ENCODE results near the gene SYNDIG1. TPM values are rescaled to one million over a fixed set of nuclear protein-coding genes. Genes with fewer than 3 reads are reported as not detected.

The SYNDIG1 gene
- polyA plus RNA-seq, 1 experiment = 1.7 TPM

GRCh38 chr20:24663496-24663895 is 194.1 kb downstream of the SYNDIG1 start:
- DNase-seq (ENCODE audit: low read depth) = no peak

GRCh38 chr20:24664266-24664986 is 195.0 kb downstream of the SYNDIG1 start:
- ChIA-PET CTCF (interaction anchor here (1.2 kb wide), 1 partner anchor 188 kb away, joined by 3 read pairs; no protein-coding TSS in a partner anchor), POLR2A (no interaction called here)
- TF ChIP-seq CTCF (IDR thresholded peaks at IDR 0.05; ENCODE audit: insufficient read depth, low read depth, low read length) = no peak
- H3K36me3 ChIP-seq (ENCODE audit: control insufficient read depth, insufficient read depth, low read length) = no peaks in the 10 kb centered on the region
- H3K4me3 ChIP-seq (ENCODE audit: low read depth, low read length) = no peak overlapping the region
- H3K27me3 ChIP-seq (ENCODE audit: control insufficient read depth, insufficient read depth, low read length) = no peaks in the 10 kb centered on the region; the same call in 1 of the 2 replicates
- DNase-seq (ENCODE audit: low read depth) = no peak

More at GRCh38 chr20:24663496-24663895, 194.1 kb downstream of the SYNDIG1 start:
- ChIA-PET CTCF (interaction anchor here (1.2 to 1.4 kb wide), 2 partner anchors 8 to 188 kb away, joined by 3 to 4 read pairs; no protein-coding TSS in a partner anchor), POLR2A (interaction anchor here (1.0 kb wide), 1 partner anchor 12 kb away, joined by 3 read pairs; no protein-coding TSS in a partner anchor)
- Histone ChIP-seq H3K27me3 (ENCODE audit: control insufficient read depth, insufficient read depth, low read length) (no peaks in the 10 kb centered on the region; the same call in 1 of the 2 replicates), H3K4me3 (ENCODE audit: low read depth, low read length) (no peak overlapping the region), H3K36me3 (ENCODE audit: control insufficient read depth, insufficient read depth, low read length) (no peaks in the 10 kb centered on the region)
- TF ChIP-seq CTCF (IDR thresholded peaks at IDR 0.05; ENCODE audit: insufficient read depth, low read depth, low read length) = no peak

GRCh38 chr20:24665196-24665595 is 195.8 kb downstream of the SYNDIG1 start:
- ChIA-PET POLR2A (interaction anchor here (0.6 kb wide), 1 partner anchor 348 kb away, joined by 3 read pairs; no protein-coding TSS in a partner anchor), CTCF (no interaction called here)
- H3K27me3 ChIP-seq (ENCODE audit: control insufficient read depth, insufficient read depth, low read length) = no peaks in the 10 kb centered on the region; the same call in 1 of the 2 replicates
- H3K4me3 ChIP-seq (ENCODE audit: low read depth, low read length) = no peak overlapping the region
- no peaks in the 10 kb centered on the region for H3K36me3 ChIP-seq (ENCODE audit: control insufficient read depth, insufficient read depth, low read length)
- no peak for TF ChIP-seq CTCF (IDR thresholded peaks at IDR 0.05; ENCODE audit: insufficient read depth, low read depth, low read length)
- no peak for DNase-seq (ENCODE audit: low read depth)

DNA sequence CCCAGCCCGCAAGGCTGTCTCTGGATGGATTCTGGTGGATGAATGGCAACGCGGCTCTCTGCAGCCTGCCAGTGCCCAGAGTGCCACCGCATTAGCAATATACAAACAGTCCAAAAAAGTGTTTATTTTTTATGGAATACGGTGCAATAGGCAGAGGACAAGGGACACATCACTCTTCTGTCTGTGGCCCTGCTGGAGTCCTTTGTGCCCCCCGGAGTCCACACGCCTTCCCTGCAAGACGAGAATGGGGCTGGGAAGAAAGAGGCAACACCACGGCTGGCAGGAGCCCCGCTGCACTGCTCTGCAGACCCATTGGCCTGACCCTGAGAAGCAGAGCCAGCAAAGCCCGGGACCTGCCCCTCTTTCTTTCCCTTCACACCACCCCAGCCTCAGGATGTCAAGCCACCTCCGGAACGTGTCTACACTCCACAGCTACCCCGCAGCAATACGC is 196.3 kb downstream of the SYNDIG1 start:
- no peaks in the 10 kb centered on the region for H3K36me3 ChIP-seq (ENCODE audit: control insufficient read depth, insufficient read depth, low read length)
- POLR2A ChIA-PET = interaction anchor here (0.6 kb wide), 1 partner anchor 348 kb away, joined by 3 read pairs; no protein-coding TSS in a partner anchor
- CTCF ChIA-PET = no interaction called here
- TF ChIP-seq CTCF (IDR thresholded peaks at IDR 0.05; ENCODE audit: insufficient read depth, low read depth, low read length) = no peak
- H3K27me3 ChIP-seq (ENCODE audit: control insufficient read depth, insufficient read depth, low read length) = no peaks in the 10 kb centered on the region; the same call in 1 of the 2 replicates
- no peak overlapping the region for H3K4me3 ChIP-seq (ENCODE audit: low read depth, low read length)
- DNase-seq (ENCODE audit: low read depth) = no peak

DNA sequence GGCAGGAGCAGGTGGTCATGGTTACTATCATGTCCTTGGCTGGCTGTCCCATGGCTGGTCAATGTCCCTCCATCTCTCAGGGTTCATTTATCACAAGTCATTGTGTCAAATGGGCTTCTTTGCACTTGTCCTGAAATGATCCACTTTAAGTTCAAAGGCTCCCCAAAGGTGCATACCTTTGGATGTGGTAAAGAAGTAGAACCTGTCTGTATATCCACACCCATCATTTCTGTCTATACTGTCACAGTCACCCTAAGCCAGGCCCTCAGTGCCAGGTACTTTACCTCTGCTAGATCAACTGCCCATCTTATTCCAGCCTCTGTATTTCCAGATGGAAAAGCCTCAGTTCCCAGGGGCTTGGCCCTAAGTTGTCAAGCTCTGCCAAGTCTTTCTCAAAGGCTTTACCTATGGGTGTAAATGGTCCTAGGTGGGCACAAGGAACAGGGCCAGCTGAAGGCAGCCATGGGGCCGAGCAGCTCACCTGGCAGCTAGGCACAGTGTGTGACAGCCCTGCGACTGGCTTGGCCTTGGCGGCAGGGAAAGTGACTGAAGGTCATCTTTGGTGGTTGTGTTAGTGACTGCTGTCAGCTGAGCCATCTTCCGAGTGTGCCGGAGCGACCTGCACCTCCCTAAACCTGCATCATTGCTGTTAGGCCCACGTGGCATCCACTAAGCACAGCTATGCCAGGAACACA is 198.4 kb downstream of the SYNDIG1 start:
- no peak for DNase-seq (ENCODE audit: low read depth)
- ChIA-PET CTCF (no interaction called here), POLR2A (no interaction called here)

More for the DNA sequence above, 198.4 kb downstream of the SYNDIG1 start:
- H3K27me3 ChIP-seq (ENCODE audit: control insufficient read depth, insufficient read depth, low read length) = no peaks in the 10 kb centered on the region; the same call in 1 of the 2 replicates
- no peak overlapping the region for H3K4me3 ChIP-seq (ENCODE audit: low read depth, low read length)
- no peak for TF ChIP-seq CTCF (IDR thresholded peaks at IDR 0.05; ENCODE audit: insufficient read depth, low read depth, low read length)
- no peaks in the 10 kb centered on the region for H3K36me3 ChIP-seq (ENCODE audit: control insufficient read depth, insufficient read depth, low read length)

Measured in BJ (cell line).